Suprapubic skin (tissue), 4 donors: Measurements from ENCODE around the gene ZFYVE28. TPM values are rescaled to one million over a fixed set of nuclear protein-coding genes. Genes with fewer than 3 reads are reported as not detected.
"Not testable (repeated sequence)": the region's sequence is repeated elsewhere in the genome, so short reads cannot be mapped to it uniquely, and the experiment has no call there.

Experiments used
- DNase-seq, 2 donors: peaks; one replicate each; pipeline ENCODE4 v3.0.0-alpha.2; 2019; ENCODE audit warnings: low spot score in 2 of 2
- H3K27ac ChIP-seq: fragments of 200-600 bp; sonication (generic); one replicate; pipeline ENCODE4 v1.5.1; 2019
- H3K27me3 ChIP-seq: fragments of 200-600 bp; sonication (generic); one replicate; pipeline ENCODE4 v1.5.1; 2019
- H3K36me3 ChIP-seq: fragments of 200-600 bp; sonication (generic); one replicate; pipeline ENCODE4 v1.5.1; 2019
- H3K4me1 ChIP-seq: fragments of 200-600 bp; sonication (generic); one replicate; pipeline ENCODE4 v1.5.1; 2019
- H3K4me3 ChIP-seq: fragments of 200-600 bp; sonication (generic); one replicate; pipeline ENCODE4 v1.5.1; 2019; ENCODE audit warnings: mild to moderate bottlenecking
- H3K9me3 ChIP-seq: fragments of 200-600 bp; sonication (generic); one replicate; pipeline ENCODE4 v1.5.1; 2019
- EP300 ChIP-seq: sonication (generic); formaldehyde crosslinking; IDR thresholded peaks from one replicate; pipeline ENCODE4 v1.6.1; 2017; ENCODE audit warnings: antibody characterized with exemption
- POLR2A ChIP-seq, 2 donors: fragments of 450-650 bp; IDR thresholded peaks; one replicate each; pipeline ENCODE4 v1.6.1; 2017; ENCODE audit warnings: antibody characterized with exemption in 2 of 2, mild to moderate bottlenecking in 2 of 2, moderate library complexity in 2 of 2
- POLR2AphosphoS5 ChIP-seq, 3 donors: sonication (generic); formaldehyde crosslinking; IDR thresholded peaks; one replicate each; pipeline ENCODE4 v1.6.1; 2017; ENCODE audit warnings: antibody characterized with exemption in 3 of 3
- WGBS: methylation state at CpG from one replicate; pipeline ENCODE4 v1.1.5; 2018; 5-methylcytosine and 5-hydroxymethylcytosine counted together
- total RNA-seq, 4 donors: library from RNA; depleted of rRNA; stranded (reverse); fragments of >200 nt; gene quantifications; one replicate each; pipeline ENCODE4 v1.1.0, GENCODE V29; 2016
- TF ChIP-seq, protein P1 (sequence below), 2 donors: fragments of 200-600 bp in 1 of 2; fragments of 450-650 bp in 1 of 2; sonication (generic) in 1 of 2; IDR thresholded peaks; one replicate each; pipeline ENCODE4 v1.5.1; 2016 to 2019; ENCODE audit warnings: antibody characterized with exemption in 2 of 2, mild to moderate bottlenecking in 1 of 2, moderate library complexity in 1 of 2

The ZFYVE28 gene
- total RNA-seq, 4 donors from 2014 or later, result 7.6 to 21.3 (median 9.9) TPM

DNA sequence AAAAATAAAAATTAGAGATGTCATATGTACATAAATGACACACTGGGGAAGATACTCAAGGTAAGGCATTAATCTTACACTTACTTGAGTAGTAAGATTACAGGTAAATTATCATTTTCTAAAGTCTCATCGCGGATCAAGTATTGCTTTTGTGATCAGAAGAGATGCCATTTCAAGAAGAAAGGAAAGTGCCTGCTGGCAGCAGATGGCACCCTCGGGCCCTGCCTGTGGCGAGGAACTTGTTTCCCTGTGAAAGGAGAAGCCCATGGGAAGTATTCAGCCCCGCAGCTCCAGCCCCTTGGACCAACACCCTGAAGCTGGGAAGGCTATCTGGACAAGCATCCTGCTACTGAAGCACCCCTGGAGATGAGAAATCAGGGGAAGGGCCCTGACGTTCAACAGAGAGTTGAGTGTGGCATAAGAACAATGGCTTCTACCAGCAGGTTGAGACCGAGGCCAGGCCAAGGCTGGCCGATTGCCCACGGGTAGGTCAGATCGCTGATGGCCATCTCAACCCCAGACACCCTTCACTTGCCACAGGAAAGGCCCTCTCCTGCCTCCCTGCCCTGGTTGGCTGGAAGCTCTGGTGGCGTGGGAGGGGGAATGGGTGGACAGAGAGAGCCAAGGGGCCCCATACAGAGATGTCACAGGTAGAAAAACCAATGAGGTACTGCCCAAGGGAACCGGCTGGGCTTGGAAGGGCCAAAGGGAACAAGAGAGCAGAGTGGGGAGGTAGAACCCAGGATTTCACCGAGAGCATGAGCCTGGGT is 137.7 kb downstream of the ZFYVE28 start:
- no peak for DNase-seq
- TF ChIP-seq EP300 (no peak), POLR2A (IDR thresholded peaks at IDR 0.05) (no peak), POLR2AphosphoS5 (IDR thresholded peaks at IDR 0.05) (no peak)
- TF ChIP-seq, protein P1, sequence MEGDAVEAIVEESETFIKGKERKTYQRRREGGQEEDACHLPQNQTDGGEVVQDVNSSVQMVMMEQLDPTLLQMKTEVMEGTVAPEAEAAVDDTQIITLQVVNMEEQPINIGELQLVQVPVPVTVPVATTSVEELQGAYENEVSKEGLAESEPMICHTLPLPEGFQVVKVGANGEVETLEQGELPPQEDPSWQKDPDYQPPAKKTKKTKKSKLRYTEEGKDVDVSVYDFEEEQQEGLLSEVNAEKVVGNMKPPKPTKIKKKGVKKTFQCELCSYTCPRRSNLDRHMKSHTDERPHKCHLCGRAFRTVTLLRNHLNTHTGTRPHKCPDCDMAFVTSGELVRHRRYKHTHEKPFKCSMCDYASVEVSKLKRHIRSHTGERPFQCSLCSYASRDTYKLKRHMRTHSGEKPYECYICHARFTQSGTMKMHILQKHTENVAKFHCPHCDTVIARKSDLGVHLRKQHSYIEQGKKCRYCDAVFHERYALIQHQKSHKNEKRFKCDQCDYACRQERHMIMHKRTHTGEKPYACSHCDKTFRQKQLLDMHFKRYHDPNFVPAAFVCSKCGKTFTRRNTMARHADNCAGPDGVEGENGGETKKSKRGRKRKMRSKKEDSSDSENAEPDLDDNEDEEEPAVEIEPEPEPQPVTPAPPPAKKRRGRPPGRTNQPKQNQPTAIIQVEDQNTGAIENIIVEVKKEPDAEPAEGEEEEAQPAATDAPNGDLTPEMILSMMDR (IDR thresholded peaks at IDR 0.05), result no peak
- no peak overlapping the region for H3K4me3 ChIP-seq
- 86% methylated on average over 12 of the region's 13 CpGs for WGBS
- no peak overlapping the region for H3K27ac ChIP-seq
- no peaks in the 10 kb centered on the region for H3K9me3 ChIP-seq
- H3K27me3 ChIP-seq, result no peaks in the 10 kb centered on the region
- no peaks in the 10 kb centered on the region for H3K36me3 ChIP-seq
- no peaks in the 10 kb centered on the region for H3K4me1 ChIP-seq

DNA sequence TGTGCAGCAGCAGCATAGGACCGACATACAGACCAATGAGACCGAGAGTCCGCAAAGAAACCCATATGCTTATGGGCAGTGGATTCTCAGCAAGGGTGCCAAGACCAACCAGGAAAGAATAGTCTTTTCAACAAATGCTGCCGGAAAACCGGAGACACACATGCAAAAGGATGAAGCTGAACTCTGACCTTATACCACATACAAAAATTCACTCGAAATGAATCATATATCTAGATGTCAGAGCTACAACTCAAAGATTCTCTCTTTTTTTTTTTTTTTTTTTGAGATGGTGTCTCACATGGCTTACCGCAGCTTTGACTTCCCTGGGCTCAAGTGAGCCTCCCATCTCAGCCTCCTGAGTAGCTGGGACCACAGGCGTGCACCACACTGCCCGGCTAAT is 140.5 kb downstream of the ZFYVE28 start:
- TF ChIP-seq, protein P1 (IDR thresholded peaks at IDR 0.05), result no peak
- Histone ChIP-seq H3K4me3 (no peak overlapping the region), H3K27ac (no peak overlapping the region), H3K27me3 (no peaks in the 10 kb centered on the region), H3K9me3 (no peaks in the 10 kb centered on the region), H3K4me1 (no peaks in the 10 kb centered on the region), H3K36me3 (no peaks in the 10 kb centered on the region)
- WGBS, result 84% methylated on average over 9 of the region's 9 CpGs
- no peak for DNase-seq

DNA sequence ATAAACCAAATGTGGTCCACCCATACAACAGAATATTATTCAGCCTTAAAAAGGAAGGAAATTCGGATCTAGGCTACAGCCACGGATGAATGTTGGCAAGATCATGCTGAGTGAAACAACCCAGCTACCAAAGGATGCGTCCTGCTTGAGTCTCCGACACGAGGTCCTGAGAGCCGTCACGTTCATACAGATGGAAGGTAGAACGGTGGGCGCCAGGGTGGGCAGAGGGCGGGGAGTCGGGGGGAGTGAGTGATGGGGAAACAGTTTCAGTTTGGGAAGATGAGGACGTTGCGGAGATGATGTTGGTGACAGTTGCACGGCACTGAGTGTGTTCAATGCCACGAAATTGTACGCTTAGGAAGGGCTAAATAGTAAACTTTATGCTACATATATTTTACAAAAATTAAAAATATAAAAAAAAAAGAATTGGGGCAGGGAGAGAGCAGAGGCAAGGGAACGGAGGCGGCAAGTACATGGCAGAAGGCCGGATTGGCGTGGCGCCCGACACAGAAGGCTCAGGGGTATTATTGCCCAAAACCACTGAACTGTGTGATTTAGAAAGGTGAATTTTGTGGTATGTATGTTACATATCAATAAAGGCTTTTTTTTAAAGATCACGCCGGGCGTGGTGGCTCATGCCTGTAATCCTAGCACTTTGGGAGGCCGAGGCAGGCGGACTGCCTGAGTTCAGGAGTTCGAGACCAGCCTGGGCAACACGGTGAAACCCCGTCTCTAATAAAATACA is 141.7 kb downstream of the ZFYVE28 start:
- 95% methylated on average over 30 of the region's 30 CpGs for WGBS
- H3K27me3 ChIP-seq, result no peaks in the 10 kb centered on the region
- TF ChIP-seq POLR2AphosphoS5 (IDR thresholded peaks at IDR 0.05), result no peak
- no peak for TF ChIP-seq EP300
- no peak for TF ChIP-seq POLR2A (IDR thresholded peaks at IDR 0.05)
- TF ChIP-seq, protein P1 (IDR thresholded peaks at IDR 0.05), result no peak
- no peak for DNase-seq
- H3K4me3 ChIP-seq, result no peak overlapping the region
- H3K27ac ChIP-seq, result no peak overlapping the region
- no peaks in the 10 kb centered on the region for H3K9me3 ChIP-seq
- H3K4me1 ChIP-seq, result no peaks in the 10 kb centered on the region
- peaks cover 4% of the 10 kb centered on the region for H3K36me3 ChIP-seq

DNA sequence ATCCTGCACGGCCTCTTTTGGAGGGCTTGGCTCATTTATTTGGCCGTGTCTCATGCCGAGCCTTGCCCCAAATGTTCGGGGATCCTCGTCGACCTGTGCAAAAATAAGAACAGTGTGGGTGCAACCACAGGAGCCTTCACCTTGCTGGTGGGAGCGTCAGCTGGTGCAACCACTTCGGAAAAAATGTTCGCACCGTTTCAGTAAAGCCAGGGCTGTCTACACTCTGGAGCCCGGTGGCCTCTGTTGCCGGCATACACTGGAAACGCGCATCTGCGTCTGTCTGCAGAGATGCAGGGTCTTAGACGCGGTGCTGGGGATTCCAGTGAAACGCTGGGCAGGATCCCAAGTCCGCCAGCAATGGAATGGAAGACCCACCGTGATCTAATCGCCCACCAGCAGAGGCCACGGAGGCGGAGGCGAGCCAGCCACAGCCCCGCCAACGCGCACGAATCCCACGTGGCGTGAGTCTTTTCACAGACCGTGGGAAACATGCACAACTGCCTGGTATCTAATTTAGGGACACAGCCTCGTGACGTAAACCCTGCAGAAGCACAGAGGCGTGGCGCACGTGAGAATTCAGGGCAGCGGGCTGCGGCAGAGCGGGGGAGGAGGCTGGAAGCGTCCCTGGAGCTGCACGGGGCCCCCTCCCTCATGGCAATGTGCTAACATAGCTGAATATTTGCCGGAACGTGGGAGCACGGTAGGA is 142.7 kb downstream of the ZFYVE28 start:
- Histone ChIP-seq H3K9me3 (no peaks in the 10 kb centered on the region), H3K36me3 (peaks cover 10% of the 10 kb centered on the region), H3K4me3 (no peak overlapping the region), H3K4me1 (no peaks in the 10 kb centered on the region), H3K27me3 (no peaks in the 10 kb centered on the region), H3K27ac (no peak overlapping the region)
- no peak for DNase-seq
- TF ChIP-seq, protein P1 (IDR thresholded peaks at IDR 0.05), result no peak
- TF ChIP-seq POLR2AphosphoS5 (IDR thresholded peaks at IDR 0.05), result no peak
- TF ChIP-seq EP300, result no peak
- no peak for TF ChIP-seq POLR2A (IDR thresholded peaks at IDR 0.05)
- WGBS, result 93% methylated on average over 44 of the region's 44 CpGs

DNA sequence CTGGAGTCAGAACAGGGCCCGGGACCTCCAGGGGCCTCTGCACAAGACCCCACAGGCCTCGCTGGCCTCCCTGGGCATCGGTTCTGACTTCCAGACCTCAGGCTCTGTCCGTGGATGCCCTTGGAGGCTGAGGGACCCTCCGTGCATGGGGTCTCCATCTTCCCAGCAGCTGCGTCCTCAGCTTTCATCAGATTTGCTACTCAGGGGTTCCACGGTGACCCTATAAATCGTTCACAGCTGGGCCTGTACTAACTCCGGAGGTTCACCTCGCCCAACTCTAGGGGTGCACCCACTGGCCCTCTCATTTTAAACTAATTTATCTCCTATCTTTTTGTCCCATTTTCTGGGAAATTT is 143.4 kb downstream of the ZFYVE28 start:
- H3K4me3 ChIP-seq, result not testable (repeated sequence)
- H3K36me3 ChIP-seq, result peaks cover 10% of the 10 kb centered on the region
- WGBS, result 92% methylated on average over 8 of the region's 10 CpGs

More for the DNA sequence above, 143.4 kb downstream of the ZFYVE28 start:
- not testable (repeated sequence) for H3K9me3 ChIP-seq, H3K27me3 ChIP-seq, H3K27ac ChIP-seq, DNase-seq, H3K4me1 ChIP-seq
